Mammary epithelial cell (primary cell): ENCODE results near the gene MAP3K15.

Experiments
- EZH2 ChIP-seq: IDR thresholded peaks from 2 replicates; pipeline ENCODE4 v1.6.1; 2012; ENCODE audit warnings: low read length, inconsistent platforms, borderline replicate concordance
- TF ChIP-seq, protein P1 (sequence below), 2 donors: IDR thresholded peaks in 1 of 2; conservative IDR thresholded peaks in 1 of 2; 2 replicates each; pipeline ENCODE4 v1.5.1; 2011 to 2012; ENCODE audit warnings: inconsistent platforms in 2 of 2, low read length in 2 of 2, mild to moderate bottlenecking in 2 of 2, control low read depth in 1 of 2, low read depth in 1 of 2; ENCODE audit not compliant: insufficient read depth in 1 of 2; ENCODE audit errors: extremely low read depth in 1 of 2

DNA sequence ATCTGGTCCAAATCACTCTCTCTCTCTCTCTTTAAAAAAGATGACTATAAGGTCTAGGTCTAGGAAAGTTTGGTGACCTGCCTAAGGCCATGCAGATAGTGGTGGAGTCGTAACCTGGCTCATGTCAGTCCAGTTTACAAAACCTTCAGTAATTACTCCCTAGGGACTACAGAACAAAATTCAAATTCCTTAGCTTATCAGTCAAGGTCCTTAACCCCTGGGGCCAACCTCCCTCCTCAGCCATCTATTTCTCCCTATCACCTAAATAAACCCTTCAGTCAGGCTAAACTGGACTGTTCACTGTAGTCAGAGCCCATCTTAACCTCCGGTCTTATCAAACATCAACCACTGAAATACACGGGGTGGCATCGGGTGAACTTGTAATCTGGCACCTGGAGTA, 68.9 kb downstream of the MAP3K15 start:
- TF ChIP-seq, protein P1, sequence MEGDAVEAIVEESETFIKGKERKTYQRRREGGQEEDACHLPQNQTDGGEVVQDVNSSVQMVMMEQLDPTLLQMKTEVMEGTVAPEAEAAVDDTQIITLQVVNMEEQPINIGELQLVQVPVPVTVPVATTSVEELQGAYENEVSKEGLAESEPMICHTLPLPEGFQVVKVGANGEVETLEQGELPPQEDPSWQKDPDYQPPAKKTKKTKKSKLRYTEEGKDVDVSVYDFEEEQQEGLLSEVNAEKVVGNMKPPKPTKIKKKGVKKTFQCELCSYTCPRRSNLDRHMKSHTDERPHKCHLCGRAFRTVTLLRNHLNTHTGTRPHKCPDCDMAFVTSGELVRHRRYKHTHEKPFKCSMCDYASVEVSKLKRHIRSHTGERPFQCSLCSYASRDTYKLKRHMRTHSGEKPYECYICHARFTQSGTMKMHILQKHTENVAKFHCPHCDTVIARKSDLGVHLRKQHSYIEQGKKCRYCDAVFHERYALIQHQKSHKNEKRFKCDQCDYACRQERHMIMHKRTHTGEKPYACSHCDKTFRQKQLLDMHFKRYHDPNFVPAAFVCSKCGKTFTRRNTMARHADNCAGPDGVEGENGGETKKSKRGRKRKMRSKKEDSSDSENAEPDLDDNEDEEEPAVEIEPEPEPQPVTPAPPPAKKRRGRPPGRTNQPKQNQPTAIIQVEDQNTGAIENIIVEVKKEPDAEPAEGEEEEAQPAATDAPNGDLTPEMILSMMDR (conservative IDR thresholded peaks at IDR 0.05 in 1 of 2, IDR thresholded peaks at IDR 0.05 in 1 of 2; ENCODE audit: extremely low read depth in 1 of 2, insufficient read depth in 1 of 2, low read depth in 1 of 2, low read length in 2 of 2) = no peak
- no peak for TF ChIP-seq EZH2
